ENCODE data around the gene METTL1.

Gene METTL1

GRCh38 chr12:57738661-57739237 is 33.2 kb downstream of the METTL1 start, which contains the start of gene AGAP2:
Gene AGAP2, minus strand, starts transcription at chr12:57738742. Its CDS starts 496 bp downstream, at chr12:57738246.
- DNase-seq (ENCODE audit: low read depth in 1 of 2, low spot score in 1 of 2), result no peak

GRCh38 chr12:57737467-57738460 is 34.1 kb downstream of the METTL1 start:
- no peak for DNase-seq (ENCODE audit: low read depth in 1 of 2, low spot score in 1 of 2)

- no peak for DNase-seq (ENCODE audit: low read depth in 1 of 2, low spot score in 1 of 2)
These were observed 35.0 kb downstream of the METTL1 start for GRCh38 chr12:57736741-57737466.

GRCh38 chr12:57735952-57736740 is 35.8 kb downstream of the METTL1 start:
- no peak for DNase-seq (ENCODE audit: low read depth in 1 of 2, low spot score in 1 of 2)

- DNase-seq (ENCODE audit: low read depth in 1 of 2, low spot score in 1 of 2), result no peak
These were observed 36.6 kb downstream of the METTL1 start for GRCh38 chr12:57735198-57735855.

GRCh38 chr12:57734591-57734990 is 37.3 kb downstream of the METTL1 start:
- no peak for DNase-seq (ENCODE audit: low read depth in 1 of 2, low spot score in 1 of 2)

- DNase-seq (ENCODE audit: low read depth in 1 of 2, low spot score in 1 of 2), result no peak
These were observed 38.0 kb downstream of the METTL1 start for GRCh38 chr12:57733928-57734327.

- DNase-seq (ENCODE audit: low read depth in 1 of 2, low spot score in 1 of 2), result no peak
These were observed 38.9 kb downstream of the METTL1 start for GRCh38 chr12:57732726-57733593.

GRCh38 chr12:57732270-57732669 is 39.6 kb downstream of the METTL1 start:
- DNase-seq (ENCODE audit: low read depth in 1 of 2, low spot score in 1 of 2), result no peak

GRCh38 chr12:57731411-57732080 is 40.4 kb downstream of the METTL1 start:
- DNase-seq (ENCODE audit: low read depth in 1 of 2, low spot score in 1 of 2), result no peak

GRCh38 chr12:57730336-57731067 is 41.4 kb downstream of the METTL1 start:
- DNase-seq (ENCODE audit: low read depth in 1 of 2, low spot score in 1 of 2), result no peak

GRCh38 chr12:57729321-57729844 is 42.5 kb downstream of the METTL1 start:
- no peak for DNase-seq (ENCODE audit: low read depth in 1 of 2, low spot score in 1 of 2)

- DNase-seq (ENCODE audit: low read depth in 1 of 2, low spot score in 1 of 2), result no peak
These were observed 44.0 kb downstream of the METTL1 start for GRCh38 chr12:57727758-57728395.

- no peak for DNase-seq (ENCODE audit: low read depth in 1 of 2, low spot score in 1 of 2)
These were observed 44.8 kb downstream of the METTL1 start for GRCh38 chr12:57726884-57727757.

- no peak for DNase-seq (ENCODE audit: low read depth in 1 of 2, low spot score in 1 of 2)
These were observed 45.6 kb downstream of the METTL1 start for GRCh38 chr12:57726151-57726883.

- no peak for DNase-seq (ENCODE audit: low read depth in 1 of 2, low spot score in 1 of 2)
These were observed 46.1 kb downstream of the METTL1 start for GRCh38 chr12:57725851-57726150.

All from stimulated activated CD4-positive, alpha-beta T cell treated with anti-CD3 and anti-CD28 coated beads, Interleukin-15, amount 100 ng/mL, for 1 hour (primary cell).